SK-N-MC (cell line): ENCODE measurements around the gene EXT2.

Source experiments
- DNase-seq: peaks from one replicate; pipeline ENCODE4 v3.0.0-alpha.2; 2011; ENCODE audit warnings: low read depth, low spot score
- H3K27ac ChIP-seq: fragments of 200-600 bp; sonication (generic); 2 replicates; pipeline ENCODE4 v1.5.1; 2016; ENCODE audit warnings: mixed run types
- H3K36me3 ChIP-seq: fragments of 200-600 bp; sonication (generic); 2 replicates; pipeline ENCODE4 v1.6.1; 2017; ENCODE audit warnings: antibody characterized with exemption, low read length, mixed read lengths; ENCODE audit not compliant: insufficient read depth
- H3K4me3 ChIP-seq: fragments of 200-600 bp; sonication (generic); 2 replicates; pipeline ENCODE4 v1.5.1; 2016
- H3K9ac ChIP-seq: fragments of 200-600 bp; sonication (generic); 2 replicates; pipeline ENCODE4 v1.8.0; 2017; ENCODE audit warnings: mixed run types, mixed read lengths; ENCODE audit not compliant: insufficient read length
- H3K9me3 ChIP-seq: fragments of 200-600 bp; sonication (generic); 2 replicates; pipeline ENCODE4 v1.6.1; 2017; ENCODE audit warnings: low read depth, mild to moderate bottlenecking, antibody characterized with exemption, low read length, moderate library complexity, mixed read lengths
- EZH2 ChIP-seq: fragments of 200-600 bp; sonication (generic); IDR thresholded peaks from one replicate; pipeline ENCODE4 v1.6.1; 2017; ENCODE audit warnings: antibody characterized with exemption
- FOXP2 ChIP-seq: optimal IDR thresholded peaks from 2 replicates; pipeline ENCODE3; 2011; ENCODE audit warnings: mild to moderate bottlenecking, moderate library complexity; ENCODE audit not compliant: insufficient read depth; ENCODE audit errors: extremely low read length, control extremely low read depth
- POLR2AphosphoS5 ChIP-seq: IDR thresholded peaks from 2 replicates; pipeline ENCODE4 v1.6.1; 2012; ENCODE audit warnings: mild to moderate bottlenecking, low read depth, low read length, borderline replicate concordance

Gene EXT2

GRCh38 chr11:44274404-44274803, 178.9 kb downstream of the EXT2 start:
- no peak for TF ChIP-seq EZH2
- no peak for TF ChIP-seq FOXP2
- TF ChIP-seq POLR2AphosphoS5 = no peak
- peaks cover 81% of the 10 kb centered on the region for H3K36me3 ChIP-seq

GRCh38 chr11:44275241-44275640, 179.8 kb downstream of the EXT2 start:
- no peak for DNase-seq
- Histone ChIP-seq H3K9me3 (no peaks in the 10 kb centered on the region), H3K36me3 (peaks cover 73% of the 10 kb centered on the region), H3K9ac (no peak overlapping the region), H3K4me3 (no peak overlapping the region), H3K27ac (no peak overlapping the region)
- TF ChIP-seq EZH2 = no peak
- no peak for TF ChIP-seq POLR2AphosphoS5
- TF ChIP-seq FOXP2 = no peak

More at GRCh38 chr11:44274404-44274803, 178.9 kb downstream of the EXT2 start:
- H3K9me3 ChIP-seq = no peaks in the 10 kb centered on the region
- DNase-seq = no peak
- no peak overlapping the region for H3K9ac ChIP-seq
- no peak overlapping the region for H3K4me3 ChIP-seq
- no peak overlapping the region for H3K27ac ChIP-seq

- no peak overlapping the region for H3K4me3 ChIP-seq
- H3K36me3 ChIP-seq = peaks cover 65% of the 10 kb centered on the region
- no peak for DNase-seq
- no peak overlapping the region for H3K9ac ChIP-seq
- no peak overlapping the region for H3K27ac ChIP-seq
- no peaks in the 10 kb centered on the region for H3K9me3 ChIP-seq
- TF ChIP-seq POLR2AphosphoS5 = no peak
- no peak for TF ChIP-seq FOXP2
- TF ChIP-seq EZH2 = no peak
Measured at GRCh38 chr11:44275961-44276550, 180.6 kb downstream of the EXT2 start.

- no peak for DNase-seq
- Histone ChIP-seq H3K27ac (no peak overlapping the region), H3K4me3 (no peak overlapping the region), H3K9ac (no peak overlapping the region), H3K36me3 (peaks cover 66% of the 10 kb centered on the region), H3K9me3 (no peaks in the 10 kb centered on the region)
- TF ChIP-seq EZH2 (no peak), FOXP2 (no peak), POLR2AphosphoS5 (no peak)
Measured at GRCh38 chr11:44277196-44278090, 182.0 kb downstream of the EXT2 start.

- DNase-seq = no peak
- Histone ChIP-seq H3K36me3 (peaks cover 49% of the 10 kb centered on the region), H3K4me3 (no peak overlapping the region), H3K9ac (no peak overlapping the region), H3K27ac (no peak overlapping the region), H3K9me3 (no peaks in the 10 kb centered on the region)
- no peak for TF ChIP-seq EZH2
- TF ChIP-seq POLR2AphosphoS5 = no peak
Measured at GRCh38 chr11:44279483-44279882, 184.0 kb downstream of the EXT2 start.

GRCh38 chr11:44280257-44280656, 184.8 kb downstream of the EXT2 start:
- no peak for TF ChIP-seq EZH2
- TF ChIP-seq FOXP2 = no peak
- no peak for TF ChIP-seq POLR2AphosphoS5
- Histone ChIP-seq H3K9ac (no peak overlapping the region), H3K4me3 (no peak overlapping the region), H3K27ac (no peak overlapping the region), H3K36me3 (peaks cover 43% of the 10 kb centered on the region), H3K9me3 (no peaks in the 10 kb centered on the region)
- DNase-seq = no peak

GRCh38 chr11:44281151-44281550, 185.7 kb downstream of the EXT2 start:
- H3K36me3 ChIP-seq = peaks cover 35% of the 10 kb centered on the region; the same call in 1 of the 2 replicates
- no peak for DNase-seq
- no peak overlapping the region for H3K9ac ChIP-seq
- H3K27ac ChIP-seq = no peak overlapping the region
- no peak overlapping the region for H3K4me3 ChIP-seq
- H3K9me3 ChIP-seq = no peaks in the 10 kb centered on the region
- TF ChIP-seq FOXP2 (no peak), EZH2 (no peak), POLR2AphosphoS5 (no peak)

GRCh38 chr11:44282620-44283019, 187.1 kb downstream of the EXT2 start:
- no peak for TF ChIP-seq EZH2
- TF ChIP-seq FOXP2 = no peak
- TF ChIP-seq POLR2AphosphoS5 = no peak
- Histone ChIP-seq H3K4me3 (no peak overlapping the region), H3K9ac (no peak overlapping the region), H3K9me3 (no peaks in the 10 kb centered on the region), H3K27ac (no peak overlapping the region), H3K36me3 (peaks cover 21% of the 10 kb centered on the region; the same call in 1 of the 2 replicates)
- DNase-seq = no peak
